ENCODE measurements around the gene KAT8. TPM values are rescaled to one million over a fixed set of nuclear protein-coding genes. Genes with fewer than 3 reads are reported as not detected.
A peak's percentile ranks its signal among the peaks of the same experiment; 100 is the strongest.

The KAT8 gene
- total and polyA plus RNA-seq, 9 of the 15 experiments (the other 6 are each of a cell fraction or from before 2014, with no cell fraction given), result 10.0 to 98.5 (median 76.4) TPM

- TF ChIP-seq E4F1 (CRISPR knock-in tag; IDR thresholded peaks at IDR 0.05; ENCODE audit: borderline replicate concordance), result no peak
- TF ChIP-seq ARID1B (IDR thresholded peaks at IDR 0.05), result peak; percentile 51
- TF ChIP-seq MAX (CRISPR knock-in tag; IDR thresholded peaks at IDR 0.05), result peak; percentile 41; the same call in 1 of the 2 replicates
- TF ChIP-seq ZNF407 (IDR thresholded peaks at IDR 0.05; ENCODE audit: low read depth), result peak; percentile 24; the same call in 1 of the 2 replicates
- 0 out of 2 replicates have a peak, but pooled peaks have one; percentile 25 for TF ChIP-seq VEZF1 (CRISPR knock-in tag; IDR thresholded peaks at IDR 0.05)
These were observed 18.2 kb downstream of the KAT8 start, which contains the start of gene PRSS8 (continued) for GRCh38 chr16:31135535-31136286.
